Ovary (tissue), 9 donors: ENCODE data around the gene NCOA3. TPM values are rescaled to one million over a fixed set of nuclear protein-coding genes. Genes with fewer than 3 reads are reported as not detected.

ENCODE experiments used
- DNase-seq, 5 donors: peaks; one replicate each; pipeline ENCODE4 v3.0.0-alpha.2; 2019 to 2020
- H3K27ac ChIP-seq, 2 donors: fragments of 200-600 bp; one replicate each; pipeline versions ENCODE4 v1.5.1 to v1.8.0; 2019 to 2022
- H3K27me3 ChIP-seq: fragments of 200-600 bp; one replicate; pipeline ENCODE4 v1.8.0; 2022
- H3K36me3 ChIP-seq: fragments of 200-600 bp; sonication (generic); one replicate; pipeline ENCODE4 v1.5.1; 2019
- H3K4me1 ChIP-seq: one replicate; pipeline ENCODE4 v1.8.1; 2013; ENCODE audit warnings: mild to moderate bottlenecking, moderate library complexity; ENCODE audit not compliant: insufficient read depth
- H3K4me3 ChIP-seq: fragments of 200-600 bp; sonication (generic); one replicate; pipeline ENCODE4 v1.5.1; 2017
- H3K9me3 ChIP-seq, 2 donors: fragments of 200-600 bp in 1 of 2; sonication (generic) in 1 of 2; one replicate each; pipeline versions ENCODE4 v1.5.1 to v1.8.1; 2013 to 2019; ENCODE audit warnings: mild to moderate bottlenecking in 1 of 2, moderate library complexity in 1 of 2
- EP300 ChIP-seq: sonication (generic); formaldehyde crosslinking; IDR thresholded peaks from one replicate; pipeline ENCODE4 v1.6.1; 2017; ENCODE audit warnings: antibody characterized with exemption
- POLR2A ChIP-seq: fragments of 450-650 bp; IDR thresholded peaks from one replicate; pipeline ENCODE4 v1.6.1; 2017; ENCODE audit warnings: antibody characterized with exemption, mild to moderate bottlenecking, moderate library complexity
- WGBS, 3 donors: extraction: QIAGEN DNeasy Blood & Tissue Kit in 1 of 3; methylation state at CpG; one replicate each; pipeline versions ENCODE4 v1.1.5 to v1.1.7; 2013 to 2017; 5-methylcytosine and 5-hydroxymethylcytosine counted together
- intact Hi-C, 4 donors: fragments of 100-400 bp; cut with DNase I; formaldehyde crosslinking; loops; one replicate each; pipeline versions ENCODE4 v1.11.0 to v1.15.1; 2022 to 2023
- polyA plus RNA-seq, 2 donors: library from polyadenylated mRNA; stranded (reverse); fragments of 200-250 nt in 1 of 2; fragments of 350-450 nt in 1 of 2; fragmentation: Illumina TruSeq in 1 of 2; extraction: RNeasy Lipid Tissue Mini Kit (QIAGEN cat#74804) in 1 of 2; gene quantifications; one replicate each; pipeline ENCODE4 v1.2.3, GENCODE V29; 2013 to 2014
- total RNA-seq, 7 donors: library from RNA; depleted of rRNA in 2 of 7; stranded (reverse); fragments of >200 nt in 2 of 7; fragmentation: NEBNext Ultra II Directional in 3 of 7; extraction: Animal tissue kit (Norgen Biotek cat#: 25700) in 3 of 7; gene quantifications; one replicate each; pipeline versions ENCODE4 v1.1.0 to v1.2.4, GENCODE V29; 2016 to 2023
- TF ChIP-seq, protein P1 (sequence below), 3 donors: fragments of 450-650 bp in 2 of 3; fragments of 200-600 bp in 1 of 3; IDR thresholded peaks; one replicate each; pipeline versions ENCODE4 v1.5.1 to v1.8.0; 2016 to 2022; ENCODE audit warnings: antibody characterized with exemption in 3 of 3, mild to moderate bottlenecking in 1 of 3
- donor health status: DM: no; HTN: no; CAD: no; lungs with moderate emphysema.
- donor health status: DM: no; HTN: no; CAD: no.
- donor health status: Bipolar disorder and iron deficiency.
- donor health status: DM: yes; HTN: yes; CAD: no.
- donor health status: DM: no; HTN: no; CAD: no.
- donor health status: DM: yes; HTN: yes; CAD: no.

NCOA3 gene
- total and polyA plus RNA-seq, 9 donors = 8.2 to 32.4 (median 25.7) TPM

GRCh38 chr20:47465335-47466090 is 36.2 kb upstream of the NCOA3 start:
- H3K36me3 ChIP-seq = no peaks in the 10 kb centered on the region
- 92 to 95% (median 93%) methylated on average over 16 of the region's 16 CpGs for WGBS, 3 donors
- no peaks in the 10 kb centered on the region for H3K4me1 ChIP-seq
- no peak overlapping the region for H3K27ac ChIP-seq
- DNase-seq = no peak
- no peaks in the 10 kb centered on the region for H3K27me3 ChIP-seq
- TF ChIP-seq, protein P1, sequence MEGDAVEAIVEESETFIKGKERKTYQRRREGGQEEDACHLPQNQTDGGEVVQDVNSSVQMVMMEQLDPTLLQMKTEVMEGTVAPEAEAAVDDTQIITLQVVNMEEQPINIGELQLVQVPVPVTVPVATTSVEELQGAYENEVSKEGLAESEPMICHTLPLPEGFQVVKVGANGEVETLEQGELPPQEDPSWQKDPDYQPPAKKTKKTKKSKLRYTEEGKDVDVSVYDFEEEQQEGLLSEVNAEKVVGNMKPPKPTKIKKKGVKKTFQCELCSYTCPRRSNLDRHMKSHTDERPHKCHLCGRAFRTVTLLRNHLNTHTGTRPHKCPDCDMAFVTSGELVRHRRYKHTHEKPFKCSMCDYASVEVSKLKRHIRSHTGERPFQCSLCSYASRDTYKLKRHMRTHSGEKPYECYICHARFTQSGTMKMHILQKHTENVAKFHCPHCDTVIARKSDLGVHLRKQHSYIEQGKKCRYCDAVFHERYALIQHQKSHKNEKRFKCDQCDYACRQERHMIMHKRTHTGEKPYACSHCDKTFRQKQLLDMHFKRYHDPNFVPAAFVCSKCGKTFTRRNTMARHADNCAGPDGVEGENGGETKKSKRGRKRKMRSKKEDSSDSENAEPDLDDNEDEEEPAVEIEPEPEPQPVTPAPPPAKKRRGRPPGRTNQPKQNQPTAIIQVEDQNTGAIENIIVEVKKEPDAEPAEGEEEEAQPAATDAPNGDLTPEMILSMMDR (IDR thresholded peaks at IDR 0.05) = no peak
- TF ChIP-seq POLR2A = no peak
- no peak for TF ChIP-seq EP300
- H3K9me3 ChIP-seq = no peaks in the 10 kb centered on the region
- no peak overlapping the region for H3K4me3 ChIP-seq
- intact Hi-C loops = no loop called here

- Histone ChIP-seq H3K4me3 (no peak overlapping the region), H3K27me3 (no peaks in the 10 kb centered on the region), H3K4me1 (no peaks in the 10 kb centered on the region), H3K36me3 (no peaks in the 10 kb centered on the region), H3K9me3 (no peaks in the 10 kb centered on the region), H3K27ac (no peak overlapping the region)
- intact Hi-C loops = no loop called here
- TF ChIP-seq EP300 = no peak
- TF ChIP-seq POLR2A = no peak
- TF ChIP-seq, protein P1 (IDR thresholded peaks at IDR 0.05) = no peak
- DNase-seq = no peak
- 77 to 81% (median 80%) methylated on average over 2 of the region's 2 CpGs for WGBS, 3 donors
Measured at GRCh38 chr20:47466213-47466612, 35.5 kb upstream of the NCOA3 start.

DNA sequence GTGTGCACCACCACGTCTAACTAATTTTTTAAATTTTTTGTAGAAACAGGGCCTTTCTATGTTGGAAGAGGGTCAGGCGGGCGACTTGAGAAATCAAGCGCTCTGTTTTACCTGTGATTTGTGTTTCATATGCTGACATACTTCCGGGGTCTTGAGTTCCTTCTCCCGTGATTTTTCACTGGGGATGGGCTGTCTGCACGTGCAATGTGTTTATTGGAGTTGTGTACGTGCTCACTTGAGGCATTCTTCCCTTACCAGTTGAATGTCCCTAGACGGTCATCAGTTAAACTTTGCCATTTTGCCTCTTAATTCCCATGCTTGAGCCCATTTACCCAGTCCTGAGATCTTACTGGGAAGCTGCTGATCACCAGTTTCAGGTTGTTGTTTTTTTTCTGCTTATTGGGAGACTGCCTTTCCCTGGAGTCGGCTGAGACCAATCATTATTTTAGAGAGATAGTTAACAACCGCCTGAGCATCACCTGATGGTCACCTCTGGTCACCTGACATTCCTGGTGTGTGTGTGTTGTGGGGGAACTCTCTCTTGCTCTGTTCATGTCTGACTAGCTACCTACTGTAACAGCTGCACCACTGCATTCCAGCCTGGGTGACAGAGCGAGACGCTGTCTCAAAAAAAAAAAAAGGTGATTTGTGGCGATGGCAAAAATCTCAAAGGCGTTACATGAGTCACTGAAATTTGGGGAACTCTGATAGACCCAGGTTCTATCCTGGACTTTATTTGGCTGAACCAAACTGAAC is 34.8 kb upstream of the NCOA3 start:
- Histone ChIP-seq H3K27me3 (no peaks in the 10 kb centered on the region), H3K27ac (no peak overlapping the region), H3K4me3 (no peak overlapping the region), H3K9me3 (no peaks in the 10 kb centered on the region), H3K36me3 (no peaks in the 10 kb centered on the region), H3K4me1 (no peaks in the 10 kb centered on the region)
- TF ChIP-seq, protein P1 (IDR thresholded peaks at IDR 0.05) = no peak
- TF ChIP-seq POLR2A = no peak
- no peak for TF ChIP-seq EP300
- 92 to 96% (median 93%) methylated on average over 15 of the region's 15 CpGs for WGBS, 3 donors
- intact Hi-C loops = no loop called here
- no peak for DNase-seq

GRCh38 chr20:47468290-47469050 is 33.2 kb upstream of the NCOA3 start:
- DNase-seq = no peak
- Histone ChIP-seq H3K36me3 (no peaks in the 10 kb centered on the region), H3K27me3 (no peaks in the 10 kb centered on the region), H3K4me3 (no peak overlapping the region), H3K27ac (no peak overlapping the region), H3K4me1 (no peaks in the 10 kb centered on the region), H3K9me3 (no peaks in the 10 kb centered on the region)
- intact Hi-C loops = no loop called here
- TF ChIP-seq POLR2A = no peak
- TF ChIP-seq EP300 = no peak
- TF ChIP-seq, protein P1 (IDR thresholded peaks at IDR 0.05) = no peak
- 40 to 58% (median 54%) methylated on average over 14 of the region's 14 CpGs for WGBS, 3 donors
